Ovary (tissue), 9 donors: ENCODE data around the gene PIP4K2C. TPM values are rescaled to one million over a fixed set of nuclear protein-coding genes. Genes with fewer than 3 reads are reported as not detected.
A peak's percentile ranks its signal among the peaks of the same experiment; 100 is the strongest.

Experiments
- DNase-seq, 5 donors: peaks; one replicate each; pipeline ENCODE4 v3.0.0-alpha.2; 2019 to 2020
- H3K27ac ChIP-seq, 2 donors: fragments of 200-600 bp; one replicate each; pipeline versions ENCODE4 v1.5.1 to v1.8.0; 2019 to 2022
- H3K27me3 ChIP-seq: fragments of 200-600 bp; one replicate; pipeline ENCODE4 v1.8.0; 2022
- H3K36me3 ChIP-seq: fragments of 200-600 bp; sonication (generic); one replicate; pipeline ENCODE4 v1.5.1; 2019
- H3K4me1 ChIP-seq: one replicate; pipeline ENCODE4 v1.8.1; 2013; ENCODE audit warnings: mild to moderate bottlenecking, moderate library complexity; ENCODE audit not compliant: insufficient read depth
- H3K4me3 ChIP-seq: fragments of 200-600 bp; sonication (generic); one replicate; pipeline ENCODE4 v1.5.1; 2017
- H3K9me3 ChIP-seq, 2 donors: fragments of 200-600 bp in 1 of 2; sonication (generic) in 1 of 2; one replicate each; pipeline versions ENCODE4 v1.5.1 to v1.8.1; 2013 to 2019; ENCODE audit warnings: mild to moderate bottlenecking in 1 of 2, moderate library complexity in 1 of 2
- EP300 ChIP-seq: sonication (generic); formaldehyde crosslinking; IDR thresholded peaks from one replicate; pipeline ENCODE4 v1.6.1; 2017; ENCODE audit warnings: antibody characterized with exemption
- POLR2A ChIP-seq: fragments of 450-650 bp; IDR thresholded peaks from one replicate; pipeline ENCODE4 v1.6.1; 2017; ENCODE audit warnings: antibody characterized with exemption, mild to moderate bottlenecking, moderate library complexity
- whole genome bisulfite sequencing, 3 donors: extraction: QIAGEN DNeasy Blood & Tissue Kit in 1 of 3; methylation state at CpG; one replicate each; pipeline versions ENCODE4 v1.1.5 to v1.1.7; 2013 to 2017; 5-methylcytosine and 5-hydroxymethylcytosine counted together
- intact Hi-C, 4 donors: fragments of 100-400 bp; cut with DNase I; formaldehyde crosslinking; loops; one replicate each; pipeline versions ENCODE4 v1.11.0 to v1.15.1; 2022 to 2023
- polyA plus RNA-seq, 2 donors: library from polyadenylated mRNA; stranded (reverse); fragments of 200-250 nt in 1 of 2; fragments of 350-450 nt in 1 of 2; fragmentation: Illumina TruSeq in 1 of 2; extraction: RNeasy Lipid Tissue Mini Kit (QIAGEN cat#74804) in 1 of 2; gene quantifications; one replicate each; pipeline ENCODE4 v1.2.3, GENCODE V29; 2013 to 2014
- total RNA-seq, 7 donors: library from RNA; depleted of rRNA in 2 of 7; stranded (reverse); fragments of >200 nt in 2 of 7; fragmentation: NEBNext Ultra II Directional in 3 of 7; extraction: Animal tissue kit (Norgen Biotek cat#: 25700) in 3 of 7; gene quantifications; one replicate each; pipeline versions ENCODE4 v1.1.0 to v1.2.4, GENCODE V29; 2016 to 2023
- TF ChIP-seq, protein P1 (sequence below), 3 donors: fragments of 450-650 bp in 2 of 3; fragments of 200-600 bp in 1 of 3; IDR thresholded peaks; one replicate each; pipeline versions ENCODE4 v1.5.1 to v1.8.0; 2016 to 2022; ENCODE audit warnings: antibody characterized with exemption in 3 of 3, mild to moderate bottlenecking in 1 of 3
- donor health status: DM: no; HTN: no; CAD: no; lungs with moderate emphysema.
- donor health status: DM: no; HTN: no; CAD: no.
- donor health status: Bipolar disorder and iron deficiency.
- donor health status: DM: yes; HTN: yes; CAD: no.
- donor health status: DM: no; HTN: no; CAD: no.
- donor health status: DM: yes; HTN: yes; CAD: no.

The PIP4K2C gene
- total and polyA plus RNA-seq, 9 donors, result 13.1 to 42.0 (median 21.2) TPM

DNA sequence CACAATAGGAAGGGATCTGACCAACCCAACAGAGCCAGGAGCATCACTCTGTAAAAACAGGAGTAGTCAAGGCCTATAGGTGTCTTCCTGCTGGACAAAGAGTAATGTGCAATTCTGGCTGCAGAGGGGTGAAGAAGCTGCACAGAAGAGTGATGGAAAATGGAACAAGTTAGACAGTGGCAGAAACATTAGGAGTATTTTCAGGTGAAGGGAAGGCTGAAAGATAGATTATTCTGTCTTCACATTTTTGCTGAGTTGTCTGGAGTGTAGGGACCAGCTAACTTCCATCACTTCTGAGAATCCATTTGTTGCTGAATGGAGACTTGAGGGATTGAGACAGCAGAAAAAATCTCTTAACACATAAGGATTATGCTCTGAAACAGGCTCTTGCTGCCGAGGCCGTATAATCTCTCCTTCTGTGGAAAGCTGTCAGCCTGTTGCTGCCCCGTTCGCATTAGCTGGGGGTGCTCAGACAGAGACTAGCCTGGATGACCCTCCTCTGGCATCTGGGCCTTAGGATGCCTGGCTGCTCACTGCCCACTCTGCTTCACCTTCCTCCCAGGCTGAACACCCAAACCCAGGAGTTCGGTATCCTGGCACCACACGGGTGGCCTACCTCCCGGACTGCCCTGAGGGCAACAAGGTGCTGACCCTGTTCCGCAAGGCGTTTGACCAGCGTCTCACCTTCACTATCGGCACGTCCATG, 17.1 kb downstream of the PIP4K2C start:
- H3K27me3 ChIP-seq, result no peaks in the 10 kb centered on the region
- TF ChIP-seq, protein P1, sequence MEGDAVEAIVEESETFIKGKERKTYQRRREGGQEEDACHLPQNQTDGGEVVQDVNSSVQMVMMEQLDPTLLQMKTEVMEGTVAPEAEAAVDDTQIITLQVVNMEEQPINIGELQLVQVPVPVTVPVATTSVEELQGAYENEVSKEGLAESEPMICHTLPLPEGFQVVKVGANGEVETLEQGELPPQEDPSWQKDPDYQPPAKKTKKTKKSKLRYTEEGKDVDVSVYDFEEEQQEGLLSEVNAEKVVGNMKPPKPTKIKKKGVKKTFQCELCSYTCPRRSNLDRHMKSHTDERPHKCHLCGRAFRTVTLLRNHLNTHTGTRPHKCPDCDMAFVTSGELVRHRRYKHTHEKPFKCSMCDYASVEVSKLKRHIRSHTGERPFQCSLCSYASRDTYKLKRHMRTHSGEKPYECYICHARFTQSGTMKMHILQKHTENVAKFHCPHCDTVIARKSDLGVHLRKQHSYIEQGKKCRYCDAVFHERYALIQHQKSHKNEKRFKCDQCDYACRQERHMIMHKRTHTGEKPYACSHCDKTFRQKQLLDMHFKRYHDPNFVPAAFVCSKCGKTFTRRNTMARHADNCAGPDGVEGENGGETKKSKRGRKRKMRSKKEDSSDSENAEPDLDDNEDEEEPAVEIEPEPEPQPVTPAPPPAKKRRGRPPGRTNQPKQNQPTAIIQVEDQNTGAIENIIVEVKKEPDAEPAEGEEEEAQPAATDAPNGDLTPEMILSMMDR (IDR thresholded peaks at IDR 0.05), result no peak
- TF ChIP-seq POLR2A, result no peak
- no peak for TF ChIP-seq EP300
- no peaks in the 10 kb centered on the region for H3K9me3 ChIP-seq
- H3K4me1 ChIP-seq, result peaks cover 6% of the 10 kb centered on the region
- H3K36me3 ChIP-seq, result no peaks in the 10 kb centered on the region
- no peak for DNase-seq
- intact Hi-C loops, result no loop called here
- 75 to 82% (median 79%) methylated on average over 12 of the region's 12 CpGs for WGBS, 3 donors
- H3K27ac ChIP-seq, result no peak overlapping the region
- no peak overlapping the region for H3K4me3 ChIP-seq

DNA sequence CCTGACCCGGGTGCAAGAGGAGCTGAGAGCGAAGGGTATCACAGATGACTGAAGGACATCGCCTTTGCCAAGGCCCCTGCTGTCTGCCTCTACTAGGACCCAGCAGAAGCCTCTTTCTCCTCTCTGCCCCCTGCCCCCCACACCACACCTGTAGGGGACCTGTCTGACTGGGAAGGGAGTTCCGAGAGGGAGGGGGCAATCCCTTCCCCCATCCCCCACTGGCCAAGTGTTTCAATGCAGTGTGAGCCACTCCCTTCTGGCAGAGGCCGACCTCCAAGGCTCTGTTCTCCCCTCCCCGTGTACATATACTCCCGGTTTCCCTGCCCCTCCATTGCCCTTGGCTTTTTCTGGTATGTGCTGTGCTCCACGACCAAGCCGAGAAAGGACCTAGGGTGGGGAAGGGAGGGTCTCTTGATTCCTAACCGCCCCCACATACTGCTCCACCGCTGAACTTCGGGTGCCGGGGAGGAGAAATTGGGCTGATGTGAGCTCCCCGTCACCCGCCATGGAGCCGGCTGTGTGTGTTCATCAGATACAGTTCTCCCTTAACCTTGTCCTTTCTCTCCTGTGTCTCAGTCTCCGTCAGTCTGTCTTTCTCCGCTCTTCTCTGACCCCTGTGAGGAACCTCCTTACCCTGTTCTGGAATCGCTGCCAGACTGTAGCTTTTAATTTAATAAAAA, 18.2 kb downstream of the PIP4K2C start:
- WGBS, 3 donors, result 16 to 22% (median 18%) methylated on average over 19 of the region's 19 CpGs
- intact Hi-C loops, result no loop called here
- TF ChIP-seq EP300 (no peak), POLR2A (no peak)
- TF ChIP-seq, protein P1 (IDR thresholded peaks at IDR 0.05), result no peak
- no peaks in the 10 kb centered on the region for H3K9me3 ChIP-seq
- DNase-seq, result peak in 3 of 5 donors; percentile 40 to 59 (median 54)
- H3K27ac ChIP-seq, result peak overlapping the region; percentile 56 to 84
- H3K36me3 ChIP-seq, result no peaks in the 10 kb centered on the region
- no peaks in the 10 kb centered on the region for H3K27me3 ChIP-seq
- H3K4me3 ChIP-seq, result peak overlapping the region; percentile 68
- peaks cover 3% of the 10 kb centered on the region for H3K4me1 ChIP-seq

DNA sequence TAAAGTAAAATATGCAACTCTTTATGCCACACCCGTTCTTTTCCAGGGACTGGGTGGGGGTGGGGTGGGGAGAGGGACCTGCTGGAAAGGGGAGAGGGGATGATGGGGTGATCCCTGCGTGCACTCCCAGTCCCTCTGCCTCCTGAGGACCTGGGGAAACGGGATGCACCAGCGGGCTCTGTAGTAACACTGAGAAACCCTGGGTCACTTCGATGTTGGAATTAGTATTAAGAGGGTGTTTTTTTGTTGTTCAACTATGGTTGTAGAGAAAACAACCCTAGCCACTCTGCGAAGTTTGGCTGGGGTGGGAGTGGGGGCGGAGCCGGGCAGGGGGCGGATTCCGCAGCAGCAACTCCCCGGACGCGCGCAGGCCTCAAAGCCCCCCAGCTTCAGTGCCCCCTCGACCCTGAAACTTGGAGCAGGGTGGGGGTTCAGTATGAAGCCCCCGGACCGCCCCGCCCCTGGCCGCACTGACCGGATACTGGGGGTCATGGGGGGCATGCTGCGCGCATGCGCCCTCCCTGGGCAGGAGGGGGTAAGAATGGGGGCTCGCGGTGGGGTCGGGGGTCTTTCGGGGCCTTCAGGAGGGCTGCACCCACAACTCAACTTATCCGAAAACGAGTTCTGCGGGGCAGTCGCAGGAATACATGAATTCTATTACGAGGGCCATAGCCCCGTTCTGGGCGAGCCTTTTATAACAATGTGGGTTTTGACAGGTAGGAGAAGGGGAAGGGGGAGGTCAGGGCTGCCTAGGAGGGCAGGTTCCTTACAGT, 19.0 kb downstream of the PIP4K2C start:
- Histone ChIP-seq H3K4me3 (peak overlapping the region; percentile 68), H3K27ac (peak overlapping the region; percentile 56 to 84), H3K9me3 (no peaks in the 10 kb centered on the region), H3K27me3 (no peaks in the 10 kb centered on the region), H3K36me3 (no peaks in the 10 kb centered on the region), H3K4me1 (peaks cover 3% of the 10 kb centered on the region)
- TF ChIP-seq, protein P1 (IDR thresholded peaks at IDR 0.05), result no peak
- TF ChIP-seq POLR2A (no peak), EP300 (no peak)
- DNase-seq, result peak; percentile 66 to 81 (median 74)
- WGBS, 3 donors, result 8 to 9% (median 8%) methylated on average over 34 of the region's 34 CpGs
- intact Hi-C loops, result loop anchor here in 1 of 4 donors (5.0 kb wide), 1 partner anchor 88 kb away; the partner anchor contains the start of genes DDIT3 and MBD6

DNA sequence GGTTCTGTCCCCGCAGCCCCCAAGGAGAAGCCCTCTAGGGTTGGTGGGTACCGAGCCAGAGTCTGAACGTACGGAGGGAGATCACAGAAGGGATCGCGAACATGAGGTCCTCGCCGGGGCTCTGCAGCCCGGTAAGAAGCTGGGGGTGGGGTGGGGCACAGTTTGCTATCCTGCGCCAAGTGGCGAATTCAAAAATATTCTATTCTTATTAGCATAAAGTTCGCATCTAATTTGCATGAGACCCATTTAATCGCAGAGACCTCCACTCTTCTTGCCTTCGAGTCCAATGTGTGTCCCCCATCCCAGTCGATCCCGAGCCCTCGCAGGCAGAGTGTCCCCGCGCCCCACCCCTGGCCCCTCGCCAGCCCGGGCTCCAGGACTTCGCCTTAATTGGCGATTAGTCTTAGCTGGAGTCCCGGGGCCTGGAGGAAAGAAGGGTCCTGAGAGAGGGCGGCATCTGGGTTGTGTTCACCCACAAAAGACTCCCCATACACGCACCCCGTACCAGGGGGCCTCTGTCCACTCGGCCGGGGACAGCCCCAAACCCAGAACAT, 19.6 kb downstream of the PIP4K2C start:
- H3K36me3 ChIP-seq, result no peaks in the 10 kb centered on the region
- peak overlapping the region; percentile 68 for H3K4me3 ChIP-seq
- peak overlapping the region; percentile 56 to 84 for H3K27ac ChIP-seq
- peaks cover 3% of the 10 kb centered on the region for H3K4me1 ChIP-seq
- H3K27me3 ChIP-seq, result no peaks in the 10 kb centered on the region
- peak; percentile 69 to 83 (median 78) for DNase-seq
- no peak for TF ChIP-seq EP300
- no peak for TF ChIP-seq POLR2A
- TF ChIP-seq, protein P1 (IDR thresholded peaks at IDR 0.05), result no peak
- intact Hi-C loops, result loop anchor here in 1 of 4 donors (5.0 kb wide), 1 partner anchor 88 kb away; the partner anchor contains the start of genes DDIT3 and MBD6
- no peaks in the 10 kb centered on the region for H3K9me3 ChIP-seq
- 3 to 4% (median 3%) methylated on average over 28 to 29 of the region's 29 CpGs for WGBS, 3 donors
